Measurements from ENCODE around the gene RNF20.

RNF20 gene

DNA sequence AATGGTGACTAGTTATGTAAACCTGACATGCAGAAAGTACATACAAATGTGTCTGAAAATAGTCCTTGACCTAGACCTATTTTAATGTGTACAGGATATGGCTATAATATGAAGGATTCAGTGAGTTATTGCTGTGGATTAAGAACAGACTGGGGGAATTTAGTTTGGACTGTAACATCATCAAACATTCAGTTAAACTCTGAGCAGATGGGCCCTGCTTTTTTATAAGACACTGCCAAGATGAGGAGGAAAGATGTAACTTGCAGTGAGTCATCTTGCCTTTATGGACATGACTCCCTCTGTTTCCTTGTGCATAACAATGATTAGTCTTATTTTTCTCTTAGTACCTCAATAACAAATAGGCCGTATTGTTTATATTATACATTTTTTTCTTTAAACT, 48.9 kb downstream of the RNF20 start:
- H3K9ac ChIP-seq (ENCODE audit: low read length): no peak overlapping the region
- no peak overlapping the region for H2AFZ ChIP-seq (ENCODE audit: low read depth, low read length, severe bottlenecking)
- TF ChIP-seq, protein P1, sequence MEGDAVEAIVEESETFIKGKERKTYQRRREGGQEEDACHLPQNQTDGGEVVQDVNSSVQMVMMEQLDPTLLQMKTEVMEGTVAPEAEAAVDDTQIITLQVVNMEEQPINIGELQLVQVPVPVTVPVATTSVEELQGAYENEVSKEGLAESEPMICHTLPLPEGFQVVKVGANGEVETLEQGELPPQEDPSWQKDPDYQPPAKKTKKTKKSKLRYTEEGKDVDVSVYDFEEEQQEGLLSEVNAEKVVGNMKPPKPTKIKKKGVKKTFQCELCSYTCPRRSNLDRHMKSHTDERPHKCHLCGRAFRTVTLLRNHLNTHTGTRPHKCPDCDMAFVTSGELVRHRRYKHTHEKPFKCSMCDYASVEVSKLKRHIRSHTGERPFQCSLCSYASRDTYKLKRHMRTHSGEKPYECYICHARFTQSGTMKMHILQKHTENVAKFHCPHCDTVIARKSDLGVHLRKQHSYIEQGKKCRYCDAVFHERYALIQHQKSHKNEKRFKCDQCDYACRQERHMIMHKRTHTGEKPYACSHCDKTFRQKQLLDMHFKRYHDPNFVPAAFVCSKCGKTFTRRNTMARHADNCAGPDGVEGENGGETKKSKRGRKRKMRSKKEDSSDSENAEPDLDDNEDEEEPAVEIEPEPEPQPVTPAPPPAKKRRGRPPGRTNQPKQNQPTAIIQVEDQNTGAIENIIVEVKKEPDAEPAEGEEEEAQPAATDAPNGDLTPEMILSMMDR (IDR thresholded peaks at IDR 0.05; ENCODE audit: insufficient read depth, low read length, poor library complexity, severe bottlenecking): no peak
- TF ChIP-seq EZH2phosphoT487 (conservative IDR thresholded peaks at IDR 0.05; ENCODE audit: low read length): no peak

DNA sequence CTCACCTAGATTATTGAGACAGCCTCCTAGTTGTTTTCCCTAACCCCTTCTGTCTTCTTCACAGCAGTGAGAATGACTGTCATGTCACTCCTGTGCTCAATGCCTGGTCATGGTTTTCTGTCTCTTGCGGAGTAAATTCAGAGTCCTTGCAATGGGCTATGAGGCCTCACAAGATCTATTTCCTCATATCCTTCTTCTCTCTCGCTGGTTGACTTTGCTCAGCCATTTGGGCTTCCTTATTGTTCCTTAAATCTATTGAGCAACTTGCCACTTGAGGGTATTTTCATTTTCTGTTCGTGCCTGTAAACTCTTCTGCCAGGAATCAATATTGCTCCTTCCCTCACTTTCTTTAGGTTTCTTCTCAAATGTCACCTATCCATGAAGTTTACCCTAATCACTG, 52.1 kb downstream of the RNF20 start:
- H3K9ac ChIP-seq (ENCODE audit: low read length): no peak overlapping the region
- no peak overlapping the region for H2AFZ ChIP-seq (ENCODE audit: low read depth, low read length, severe bottlenecking)
- TF ChIP-seq EZH2phosphoT487 (conservative IDR thresholded peaks at IDR 0.05; ENCODE audit: low read length): no peak
- TF ChIP-seq, protein P1 (IDR thresholded peaks at IDR 0.05; ENCODE audit: insufficient read depth, low read length, poor library complexity, severe bottlenecking): no peak

More for the DNA sequence above, 48.9 kb downstream of the RNF20 start:
- Histone ChIP-seq H3K4me3 (ENCODE audit: insufficient read depth, low read length, poor library complexity, severe bottlenecking) (no peak overlapping the region), H3K27me3 (ENCODE audit: low read length) (no peaks in the 10 kb centered on the region), H3K27ac (ENCODE audit: low read depth, low read length) (no peak overlapping the region), H3K36me3 (ENCODE audit: low read length) (no peaks in the 10 kb centered on the region), H4K20me1 (ENCODE audit: low read depth, low read length) (no peaks in the 10 kb centered on the region), H3K9me2 (replicated peaks; ENCODE audit: insufficient read depth, low read length) (no peaks in the 10 kb centered on the region), H3K9me3 (ENCODE audit: insufficient read depth, low read length) (no peaks in the 10 kb centered on the region), H3K4me2 (ENCODE audit: low read depth, low read length, poor library complexity, severe bottlenecking) (no peak overlapping the region), H3F3A (ENCODE audit: insufficient read depth) (no peaks in the 10 kb centered on the region), H3K79me2 (ENCODE audit: insufficient read depth, low read length) (no peaks in the 10 kb centered on the region)

DNA sequence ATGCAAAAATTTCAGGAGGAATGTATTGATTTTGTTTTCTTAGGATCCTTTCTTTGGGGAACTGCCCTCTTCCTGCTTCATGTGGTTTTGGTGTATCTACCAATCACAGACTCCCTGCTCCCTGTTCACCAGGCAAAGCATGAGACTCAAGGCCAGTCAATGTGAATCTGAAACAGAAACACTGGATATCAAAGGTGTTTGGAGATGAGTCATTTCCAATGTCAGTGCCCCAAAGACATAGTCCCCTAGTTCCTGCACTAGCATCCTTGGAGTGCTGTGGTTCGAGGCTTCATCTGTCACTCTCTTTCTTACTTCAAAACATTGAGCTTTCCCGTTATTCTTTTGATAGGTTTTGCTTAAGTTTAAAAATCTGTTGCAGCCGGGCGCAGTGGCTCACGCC, 53.0 kb downstream of the RNF20 start:
- no peaks in the 10 kb centered on the region for H3K36me3 ChIP-seq (ENCODE audit: low read length)
- no peak overlapping the region for H2AFZ ChIP-seq (ENCODE audit: low read depth, low read length, severe bottlenecking)
- no peaks in the 10 kb centered on the region for H3K79me2 ChIP-seq (ENCODE audit: insufficient read depth, low read length)

More for the DNA sequence above, 52.1 kb downstream of the RNF20 start:
- no peak overlapping the region for H3K27ac ChIP-seq (ENCODE audit: low read depth, low read length)
- no peaks in the 10 kb centered on the region for H3K27me3 ChIP-seq (ENCODE audit: low read length)
- H3K79me2 ChIP-seq (ENCODE audit: insufficient read depth, low read length): no peaks in the 10 kb centered on the region
- H3K9me3 ChIP-seq (ENCODE audit: insufficient read depth, low read length): no peaks in the 10 kb centered on the region
- H3K9me2 ChIP-seq (replicated peaks; ENCODE audit: insufficient read depth, low read length): no peaks in the 10 kb centered on the region
- H3K4me3 ChIP-seq (ENCODE audit: insufficient read depth, low read length, poor library complexity, severe bottlenecking): no peak overlapping the region
- no peaks in the 10 kb centered on the region for H4K20me1 ChIP-seq (ENCODE audit: low read depth, low read length)
- no peak overlapping the region for H3K4me2 ChIP-seq (ENCODE audit: low read depth, low read length, poor library complexity, severe bottlenecking)
- no peaks in the 10 kb centered on the region for H3F3A ChIP-seq (ENCODE audit: insufficient read depth)
- no peaks in the 10 kb centered on the region for H3K36me3 ChIP-seq (ENCODE audit: low read length)

More for the DNA sequence above, 53.0 kb downstream of the RNF20 start:
- H3K9me2 ChIP-seq (replicated peaks; ENCODE audit: insufficient read depth, low read length): no peaks in the 10 kb centered on the region
- no peaks in the 10 kb centered on the region for H3K27me3 ChIP-seq (ENCODE audit: low read length)
- H3K9me3 ChIP-seq (ENCODE audit: insufficient read depth, low read length): no peaks in the 10 kb centered on the region
- H3K4me3 ChIP-seq (ENCODE audit: insufficient read depth, low read length, poor library complexity, severe bottlenecking): no peak overlapping the region
- H4K20me1 ChIP-seq (ENCODE audit: low read depth, low read length): no peaks in the 10 kb centered on the region
- H3K9ac ChIP-seq (ENCODE audit: low read length): no peak overlapping the region
- no peak for TF ChIP-seq EZH2phosphoT487 (conservative IDR thresholded peaks at IDR 0.05; ENCODE audit: low read length)
- TF ChIP-seq, protein P1 (IDR thresholded peaks at IDR 0.05; ENCODE audit: insufficient read depth, low read length, poor library complexity, severe bottlenecking): no peak
- no peak overlapping the region for H3K4me2 ChIP-seq (ENCODE audit: low read depth, low read length, poor library complexity, severe bottlenecking)
- no peaks in the 10 kb centered on the region for H3F3A ChIP-seq (ENCODE audit: insufficient read depth)
- no peak overlapping the region for H3K27ac ChIP-seq (ENCODE audit: low read depth, low read length)

Measured in SU-DHL-6 (cell line).